Mucosa of gallbladder (tissue), 1 donor: ENCODE results near the gene SOX13. TPM values are rescaled to one million over a fixed set of nuclear protein-coding genes. Genes with fewer than 3 reads are reported as not detected.
A peak's percentile ranks its signal among the peaks of the same experiment; 100 is the strongest.

Experiments
- DNase-seq: peaks from one replicate; pipeline ENCODE4 v3.0.0-alpha.2; 2020; ENCODE audit warnings: low spot score
- total RNA-seq: library from RNA; stranded (reverse); gene quantifications from one replicate; pipeline ENCODE4 v1.2.1, GENCODE V29; 2021
- donor health status: DM: no; HTN: no; CAD: no.

The SOX13 gene
- total RNA-seq, 1 donor from 2014 or later, result 76.3 TPM

DNA sequence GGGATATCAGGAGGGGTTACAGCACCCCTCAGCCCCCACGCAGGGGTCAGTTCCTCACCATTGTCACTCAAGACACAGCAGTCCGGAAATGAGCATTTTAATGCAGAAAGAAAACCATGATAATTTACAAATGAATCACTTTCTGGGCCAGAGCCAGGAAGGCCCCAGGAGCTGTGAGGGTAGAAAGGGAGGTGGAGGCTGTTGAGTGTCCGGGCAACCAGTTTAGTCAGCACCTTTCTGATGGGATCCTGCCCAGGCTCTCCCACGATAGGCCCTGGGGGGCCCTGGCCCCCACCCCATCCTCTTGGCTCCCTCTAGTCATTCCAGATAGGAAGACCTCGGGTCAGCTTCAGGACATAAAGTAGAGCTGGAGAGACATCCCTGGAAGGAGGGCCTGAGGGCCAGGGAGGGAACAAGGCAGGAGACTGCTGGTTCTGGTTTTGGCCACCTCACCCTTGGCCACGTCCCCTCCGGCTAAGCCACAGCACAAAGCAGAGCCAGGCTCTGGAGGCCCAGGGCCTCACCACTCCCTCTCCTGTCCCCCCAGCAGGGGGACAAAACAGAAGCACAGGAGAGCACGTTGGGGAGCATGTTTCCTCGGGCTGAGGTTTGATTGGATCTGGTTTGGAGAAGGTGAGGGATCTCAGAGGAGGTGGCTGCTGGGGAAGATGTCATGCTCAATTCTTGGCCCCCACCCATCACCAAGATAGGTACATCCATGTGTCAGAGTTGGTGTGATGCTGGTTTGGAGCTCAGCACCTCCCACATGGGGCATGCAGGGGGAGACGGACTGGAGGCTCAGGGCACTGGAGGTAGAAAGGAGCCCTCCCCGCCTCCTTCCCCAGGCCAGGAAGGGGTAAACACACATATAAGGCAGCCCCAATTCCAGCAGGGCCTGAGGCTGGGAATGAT is 58.3 kb downstream of the SOX13 start:
- DNase-seq, result no peak

DNA sequence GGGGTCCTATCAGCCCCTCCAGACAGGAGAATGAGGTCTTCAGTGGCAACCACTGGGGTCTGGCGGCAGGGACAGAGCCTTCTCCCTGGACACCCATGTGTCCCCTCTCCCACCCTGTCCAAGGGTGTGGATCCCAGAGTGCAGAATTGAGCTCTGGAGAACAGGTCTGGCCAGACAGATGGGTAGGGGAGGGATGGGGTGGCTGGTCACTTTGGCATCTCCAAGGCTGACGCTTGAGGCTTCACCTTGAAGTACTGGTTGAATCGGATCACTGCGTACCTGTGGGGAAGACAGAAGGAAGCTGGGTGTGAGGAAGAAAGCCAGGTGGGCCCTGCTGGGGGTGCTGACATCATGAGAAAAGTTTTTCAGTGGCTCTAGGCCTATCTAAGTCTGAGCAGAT is 59.1 kb downstream of the SOX13 start:
- no peak for DNase-seq

DNA sequence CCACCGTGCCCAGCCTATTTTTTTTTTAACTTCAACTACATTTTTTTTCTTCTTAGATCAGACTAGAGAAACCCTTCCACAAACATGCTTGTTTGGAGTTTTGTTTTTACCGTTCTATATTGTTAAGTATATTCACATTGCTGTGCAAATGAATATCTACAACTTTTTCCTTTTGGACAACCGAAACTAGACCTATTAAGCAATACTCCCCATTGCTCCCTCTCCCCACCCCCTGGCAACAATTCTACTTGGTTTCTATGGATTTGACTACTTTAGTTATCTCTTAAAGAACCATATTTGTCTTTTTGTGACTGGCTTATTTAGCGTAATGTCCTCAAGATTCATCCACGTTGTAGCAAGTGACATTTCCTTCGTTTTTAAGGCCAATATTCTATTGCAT is 59.8 kb downstream of the SOX13 start:
- no peak for DNase-seq

- DNase-seq, result no peak
These were observed 61.2 kb downstream of the SOX13 start for GRCh38 chr1:204134103-204134502.

DNA sequence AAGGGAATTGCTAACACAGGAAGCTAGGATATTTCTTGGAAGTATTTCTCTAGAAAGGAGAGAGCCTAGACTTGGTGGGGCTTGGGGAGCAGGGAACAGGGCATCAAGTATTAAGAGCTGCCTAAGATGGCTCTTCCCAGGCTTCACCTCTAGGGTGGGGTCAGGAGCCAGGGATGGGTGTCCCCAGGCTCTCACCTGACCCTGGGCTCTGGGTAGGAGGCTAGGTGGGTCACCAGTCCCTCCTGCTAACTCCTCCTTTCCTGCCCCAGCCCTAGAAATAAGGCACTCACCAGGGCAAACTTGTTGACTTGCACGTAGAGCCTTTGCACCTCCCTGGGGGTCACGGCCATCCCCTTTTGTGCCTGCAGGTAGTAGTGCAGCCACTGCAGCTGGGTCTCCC is 63.9 kb downstream of the SOX13 start:
- DNase-seq, result no peak

GRCh38 chr1:204139088-204139487 is 66.2 kb downstream of the SOX13 start:
- no peak for DNase-seq

DNA sequence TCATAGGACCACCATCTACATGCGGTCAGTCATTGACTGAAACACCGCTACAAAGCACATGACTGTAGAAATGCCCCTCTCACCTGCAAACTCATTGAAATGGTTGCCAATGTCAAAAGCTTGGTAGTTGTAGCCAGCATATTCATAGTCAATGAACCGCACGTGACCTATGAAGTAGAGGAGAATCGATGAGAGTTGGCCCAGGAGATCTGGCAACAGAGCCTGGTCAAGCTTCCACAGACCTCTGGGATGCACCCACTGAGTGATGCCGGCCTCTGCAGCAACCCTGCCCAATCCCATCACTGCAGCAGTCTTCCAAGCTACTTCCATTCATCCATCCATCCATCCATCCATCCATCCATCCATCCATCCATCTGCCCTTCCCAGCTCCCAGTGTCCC is 67.0 kb downstream of the SOX13 start:
- DNase-seq, result no peak

- DNase-seq, result no peak
These were observed 68.2 kb downstream of the SOX13 start for GRCh38 chr1:204141131-204141530.

- no peak for DNase-seq
These were observed 69.4 kb downstream of the SOX13 start for GRCh38 chr1:204142032-204142974.

- no peak for DNase-seq
These were observed 70.5 kb downstream of the SOX13 start for GRCh38 chr1:204143276-204144041.

DNA sequence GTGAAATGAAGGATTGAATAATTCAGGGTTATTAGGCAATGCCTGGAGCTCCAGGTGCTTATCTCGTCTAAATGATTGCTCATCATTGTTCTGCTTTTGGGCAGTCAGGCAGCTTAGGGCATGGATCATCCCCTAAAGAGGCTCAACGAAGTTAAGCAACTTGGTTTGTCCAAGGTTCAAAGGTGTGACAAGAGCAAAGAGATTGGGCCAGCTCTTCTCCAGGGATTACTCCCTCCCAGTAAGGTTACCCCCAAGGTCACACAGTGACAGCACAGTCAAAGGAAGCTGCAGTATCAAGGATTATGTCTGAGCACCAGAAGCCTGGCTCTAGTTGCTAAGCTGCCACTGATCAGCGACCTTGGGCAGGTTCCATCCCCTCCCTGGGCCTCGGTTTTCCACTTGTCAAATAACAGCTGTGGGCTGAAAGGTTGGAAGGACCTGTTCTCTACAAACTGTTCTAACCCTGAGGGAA is 72.2 kb downstream of the SOX13 start:
- DNase-seq, result no peak

DNA sequence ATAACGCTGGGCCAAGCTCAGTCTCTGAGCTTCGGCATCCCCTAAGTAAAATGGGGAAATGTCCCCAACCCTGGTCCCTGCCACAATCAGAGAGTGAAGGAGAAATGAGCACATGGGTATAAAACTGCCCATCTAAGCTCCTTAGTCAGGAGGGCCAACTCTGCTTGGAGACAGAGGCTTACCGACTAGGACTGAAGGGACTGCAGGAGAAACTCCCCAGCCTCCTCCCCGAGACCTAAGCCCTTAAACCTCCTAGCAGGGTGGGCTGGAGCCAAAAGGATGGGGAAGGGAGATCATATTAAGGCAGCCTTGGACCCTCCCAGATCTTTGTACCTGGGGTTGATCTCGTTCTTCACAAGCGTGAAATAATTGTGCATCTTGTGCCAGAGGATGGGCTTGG is 73.4 kb downstream of the SOX13 start:
- no peak for DNase-seq

GRCh38 chr1:204146965-204147364 is 74.0 kb downstream of the SOX13 start:
- no peak for DNase-seq

GRCh38 chr1:204147406-204148383 is 74.8 kb downstream of the SOX13 start:
- DNase-seq, result no peak

DNA sequence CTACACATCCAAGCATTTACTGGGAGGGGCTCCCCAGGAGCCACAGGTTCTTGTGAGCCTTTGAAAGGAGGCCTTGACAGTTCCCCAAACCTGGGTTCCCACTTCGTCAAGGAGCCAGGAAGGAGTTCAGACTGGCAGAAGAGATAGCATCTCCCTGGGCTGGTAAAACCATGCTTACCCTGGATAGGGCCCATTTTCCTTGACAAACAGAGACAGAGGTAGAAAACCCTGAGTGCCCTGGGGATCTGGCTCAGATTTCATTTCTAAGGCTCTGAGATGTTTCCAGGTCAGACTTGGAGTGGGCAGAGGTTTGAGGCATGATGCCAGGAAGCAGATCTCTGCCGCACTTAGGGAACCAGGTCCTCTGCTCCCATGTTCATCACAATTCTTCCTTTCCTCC is 76.2 kb downstream of the SOX13 start:
- no peak for DNase-seq

- DNase-seq, result no peak
These were observed 77.0 kb downstream of the SOX13 start for GRCh38 chr1:204149635-204150565.

- DNase-seq, result no peak
These were observed 78.0 kb downstream of the SOX13 start for GRCh38 chr1:204150702-204151551.

- DNase-seq, result peak; percentile 34
These were observed 78.8 kb downstream of the SOX13 start, which contains the start of gene ETNK2 for GRCh38 chr1:204151552-204152309. Gene ETNK2, minus strand, starts transcription at chr1:204152044. Its CDS starts 192 bp downstream, at chr1:204151852.
